HG02973 (cell line): Measurements from ENCODE around the gene PRKACB.
A peak's percentile ranks its signal among the peaks of the same experiment; 100 is the strongest.

Source experiments
- ATAC-seq: cut with Tn5 transposase; IDR thresholded peaks from one replicate; pipeline ENCODE4 v1.9.1; 2021; ENCODE audit warnings: moderate library complexity; ENCODE audit not compliant: unreplicated experiment

PRKACB gene

DNA sequence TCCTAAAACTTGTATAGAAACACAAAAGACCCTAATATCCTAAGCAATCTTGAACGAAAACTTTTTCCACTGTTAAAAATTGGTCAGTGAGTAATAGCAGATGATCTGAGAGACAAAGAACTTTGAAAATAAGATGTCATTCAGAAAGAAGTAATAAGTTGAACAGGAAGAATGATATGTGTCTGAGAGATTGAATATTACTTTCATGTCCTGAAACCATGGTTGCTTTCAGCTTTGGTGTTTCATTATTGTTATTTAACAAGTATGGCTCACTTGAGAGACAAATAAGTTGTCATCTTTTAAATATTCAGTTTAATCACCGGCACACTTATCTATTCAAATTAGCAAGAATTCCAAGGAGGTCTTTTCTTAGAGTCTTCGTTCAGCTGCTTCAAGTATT lies 11.4 kb downstream of the PRKACB start:
- peak; percentile 29 for ATAC-seq

DNA sequence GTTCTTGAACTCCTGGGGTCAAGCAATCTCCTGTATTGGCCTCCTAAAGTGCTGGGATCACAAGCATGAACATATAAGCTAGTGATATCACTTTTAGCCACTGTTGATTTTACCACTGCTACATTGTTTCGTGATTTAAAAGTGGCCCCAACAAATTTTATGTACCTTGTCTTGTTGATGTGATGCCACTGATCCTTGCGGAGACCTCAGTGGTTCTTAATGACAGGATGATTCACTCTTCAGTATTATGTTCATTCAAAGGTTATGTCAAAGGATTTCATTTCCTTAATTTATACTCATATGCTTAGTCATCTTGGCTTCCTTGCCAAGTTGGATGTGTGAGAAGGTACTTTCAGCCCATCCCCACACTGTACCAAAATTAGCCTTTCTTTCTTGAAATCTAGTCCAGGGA lies 12.1 kb downstream of the PRKACB start:
- no peak for ATAC-seq

DNA sequence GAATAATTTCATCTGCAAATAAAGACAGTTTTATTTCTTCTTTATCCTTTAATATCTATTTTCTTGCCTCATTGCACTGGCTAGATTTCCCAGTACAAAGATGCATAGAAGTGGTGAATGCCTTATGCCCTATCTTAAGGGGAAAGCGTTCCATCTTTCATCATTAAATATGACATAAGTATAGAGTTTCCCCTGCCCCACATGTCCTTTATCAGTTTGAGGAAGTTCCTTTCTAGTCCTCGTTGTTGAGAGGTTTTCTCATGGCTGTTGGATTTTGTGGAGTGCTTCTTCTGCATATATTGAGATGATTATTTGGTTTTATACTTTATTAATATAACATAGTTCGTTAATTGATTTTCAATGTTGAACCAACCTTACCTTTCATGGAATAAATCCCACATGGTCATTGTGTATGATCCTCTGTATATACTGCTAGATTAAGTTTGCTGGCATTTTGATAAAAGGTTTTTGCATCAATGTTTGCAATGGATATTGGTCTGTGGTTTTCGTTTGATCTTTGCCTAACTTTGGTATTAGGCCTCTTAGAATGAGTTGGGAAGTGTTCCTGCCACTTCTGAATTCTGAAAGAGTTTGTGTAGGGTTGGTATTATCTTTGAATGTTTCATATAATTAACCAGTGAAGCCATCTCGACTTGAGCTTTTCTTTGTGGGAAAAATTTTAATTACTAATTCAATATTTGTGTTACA lies 15.6 kb downstream of the PRKACB start:
- ATAC-seq, result no peak

DNA sequence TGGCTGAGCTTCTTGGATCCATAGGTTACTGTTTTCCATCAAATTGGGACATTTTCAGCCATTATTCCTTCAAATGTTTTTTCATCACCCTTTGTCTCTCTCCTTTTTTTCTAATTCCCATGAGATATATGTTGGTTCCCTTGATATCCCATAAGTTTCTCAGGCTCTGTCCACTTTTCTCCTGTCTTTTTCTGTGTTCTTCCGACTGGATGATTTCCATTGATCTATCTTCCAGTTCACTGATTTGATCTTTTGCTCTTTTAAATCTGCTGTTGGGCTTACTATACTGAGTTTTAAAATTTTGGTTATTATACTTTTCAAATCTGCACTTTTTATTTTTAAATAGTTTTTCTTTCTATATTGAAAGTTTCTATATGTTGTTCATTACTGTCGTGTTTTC lies 18.2 kb downstream of the PRKACB start:
- no peak for ATAC-seq

DNA sequence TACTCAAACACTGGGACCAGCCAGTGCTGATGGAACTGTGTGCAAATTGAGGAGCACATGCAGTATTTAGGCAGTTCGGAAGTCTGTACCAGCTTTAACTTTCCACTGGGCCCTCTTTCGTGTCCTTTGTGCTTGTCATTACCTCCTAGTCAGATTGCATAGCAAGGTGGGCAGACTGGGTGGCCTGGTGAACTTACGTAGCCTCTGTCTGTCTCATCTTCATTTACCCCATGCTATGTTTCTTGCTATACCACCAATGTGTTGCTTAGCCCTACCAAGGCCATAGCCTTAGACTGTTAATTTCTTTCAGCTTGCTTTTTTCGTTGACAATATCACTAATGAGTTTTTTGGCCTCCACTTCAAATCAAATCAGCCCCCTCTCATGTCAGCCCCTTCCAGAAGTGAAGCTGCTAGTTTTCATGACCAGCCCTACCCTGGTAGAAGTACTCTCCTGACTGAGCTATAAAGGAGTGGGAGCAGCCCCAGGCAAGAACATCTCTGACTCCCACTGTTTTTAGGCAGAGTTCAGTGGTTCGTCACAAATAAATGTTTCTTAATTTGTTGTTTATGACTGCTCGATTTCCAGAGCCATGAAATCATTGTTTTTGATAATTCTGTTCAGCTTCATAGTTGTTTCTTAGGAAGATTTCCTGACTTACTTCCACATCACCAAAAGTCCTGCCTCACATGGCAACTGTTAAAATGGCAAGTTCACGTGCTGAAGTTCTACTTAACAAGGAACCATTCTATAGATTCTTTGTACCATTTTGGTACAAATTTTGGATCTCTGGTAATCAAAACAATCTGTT lies 19.3 kb downstream of the PRKACB start:
- ATAC-seq, result no peak

DNA sequence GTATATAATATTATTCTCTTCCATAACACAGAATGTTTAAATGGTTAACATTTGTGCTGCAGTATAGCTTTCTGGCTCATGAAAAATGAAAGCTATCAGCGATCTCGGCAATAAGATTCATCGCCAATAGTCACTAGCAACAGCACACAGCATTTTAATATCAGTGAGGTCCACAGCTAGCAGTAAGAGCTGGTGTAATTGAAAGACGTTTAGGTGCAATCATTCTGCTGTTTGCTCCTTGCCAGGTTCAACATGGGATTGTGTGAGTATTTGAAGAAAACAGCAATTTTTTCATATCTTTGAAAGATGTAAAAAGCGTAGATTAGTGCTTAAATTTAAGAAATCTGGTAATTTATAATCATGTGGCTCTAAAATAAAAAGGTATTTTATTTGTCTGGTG lies 20.1 kb downstream of the PRKACB start:
- ATAC-seq, result no peak

DNA sequence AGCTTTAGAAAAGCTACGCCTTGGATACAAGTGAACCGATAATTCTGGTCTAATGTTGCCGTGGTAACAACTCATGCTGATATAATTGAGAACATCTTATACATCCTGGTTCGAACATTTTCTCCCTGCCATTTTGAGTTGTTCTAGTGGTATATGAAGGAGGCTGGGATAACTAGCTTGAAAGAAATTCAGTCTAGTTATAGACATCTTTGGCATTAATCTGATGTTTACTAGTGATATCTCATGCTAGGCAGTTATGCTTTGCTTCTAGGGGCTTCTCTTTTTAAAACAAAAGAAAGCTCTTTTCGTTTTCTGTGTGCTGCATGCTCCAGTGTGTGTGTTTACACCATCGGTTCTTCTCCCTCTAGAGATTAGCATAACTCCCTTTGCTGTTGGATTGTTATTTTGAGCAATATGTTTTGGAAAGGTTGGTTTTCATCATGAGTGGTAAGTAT lies 20.5 kb downstream of the PRKACB start:
- ATAC-seq, result no peak

DNA sequence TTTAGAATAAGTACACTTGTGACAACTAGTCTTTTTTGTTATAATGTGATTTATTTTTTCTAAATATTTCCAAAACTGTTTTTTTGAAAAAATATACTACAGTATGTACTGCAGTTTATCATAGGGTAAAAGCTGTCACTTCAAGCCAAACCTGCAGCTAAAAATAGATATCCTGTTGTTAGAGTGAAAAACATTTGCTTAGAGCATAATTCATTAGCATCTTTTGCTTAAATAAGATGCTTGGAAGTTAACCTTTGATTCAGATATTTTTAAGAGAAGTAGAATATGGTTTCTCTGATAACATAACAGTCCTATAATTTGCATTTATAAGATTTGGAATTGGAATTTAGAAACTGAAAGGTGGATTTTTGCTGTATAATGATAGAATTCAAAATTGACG lies 21.5 kb downstream of the PRKACB start:
- ATAC-seq, result no peak

DNA sequence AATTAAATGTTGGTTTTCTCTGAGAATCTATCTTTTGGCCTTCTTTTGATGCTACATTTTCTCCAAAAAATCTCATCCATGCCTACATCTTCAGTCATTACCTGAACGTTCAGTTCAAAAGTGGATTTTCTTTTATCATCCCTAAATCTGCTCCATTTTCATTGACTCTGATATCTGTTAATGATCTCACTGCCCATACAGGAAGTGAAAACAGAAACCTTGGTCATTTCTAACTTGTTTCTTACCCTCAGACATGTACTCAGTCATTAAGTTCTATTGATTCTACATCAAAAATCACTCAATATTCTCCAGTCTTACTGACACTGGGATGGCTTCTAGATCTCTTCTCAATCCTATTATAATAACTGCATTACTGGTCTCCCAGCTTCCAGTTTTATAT lies 22.7 kb downstream of the PRKACB start:
- ATAC-seq, result peak; percentile 97

DNA sequence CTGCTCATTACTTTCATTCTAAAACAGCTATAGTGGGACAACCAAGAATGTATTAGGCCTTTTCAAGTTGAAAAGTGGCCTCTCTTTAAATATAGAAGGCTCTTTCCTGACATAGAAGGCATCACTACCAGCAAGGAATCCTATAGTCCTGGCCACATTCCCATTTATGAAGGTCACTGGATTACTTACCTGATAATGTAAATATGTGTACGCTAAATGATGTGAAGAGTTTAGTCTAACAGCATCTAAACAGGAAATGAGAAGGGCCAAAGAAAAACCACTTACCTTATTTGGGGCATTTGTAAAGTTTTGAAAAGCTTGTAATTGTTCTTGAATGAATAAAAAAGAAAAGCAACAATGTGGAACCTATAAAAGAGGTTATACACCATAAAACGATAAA lies 24.7 kb downstream of the PRKACB start:
- ATAC-seq, result no peak

DNA sequence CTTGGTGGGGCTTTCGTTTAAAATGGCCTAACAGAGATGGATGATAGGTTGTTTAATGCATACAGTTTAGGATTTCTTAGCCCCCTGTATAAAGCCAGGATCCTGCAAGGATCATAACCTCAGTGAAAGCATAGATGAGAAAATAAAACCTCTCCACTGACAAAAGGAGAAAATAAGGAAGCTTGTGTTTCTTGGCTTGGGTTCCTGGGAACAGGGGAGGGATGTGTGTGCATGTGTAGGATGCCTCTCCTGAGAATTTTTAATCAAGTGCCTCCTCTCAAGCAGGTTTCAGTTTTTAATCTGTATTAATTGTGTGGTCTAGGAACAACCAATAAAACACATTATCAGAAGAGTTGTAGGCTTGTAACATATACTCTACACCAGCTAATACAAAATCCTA lies 26.1 kb downstream of the PRKACB start:
- no peak for ATAC-seq

DNA sequence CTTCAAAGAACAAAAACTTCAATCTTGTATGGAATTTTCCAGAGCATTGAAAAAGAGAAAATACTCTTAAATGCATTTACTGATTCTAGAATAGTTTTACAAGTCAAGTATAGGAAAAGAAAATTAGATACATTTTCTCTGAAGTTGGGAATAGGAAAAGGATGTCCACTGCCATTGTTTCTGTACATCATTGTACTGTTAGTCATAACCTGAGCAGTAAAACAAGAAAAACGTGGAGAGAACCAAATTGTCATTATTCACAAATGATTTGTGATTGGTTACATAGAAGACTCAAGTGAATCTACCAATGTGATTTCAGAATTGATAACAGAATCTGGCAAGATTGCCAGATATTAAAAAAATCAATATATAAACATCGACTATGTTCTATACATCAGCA lies 27.4 kb downstream of the PRKACB start:
- no peak for ATAC-seq

DNA sequence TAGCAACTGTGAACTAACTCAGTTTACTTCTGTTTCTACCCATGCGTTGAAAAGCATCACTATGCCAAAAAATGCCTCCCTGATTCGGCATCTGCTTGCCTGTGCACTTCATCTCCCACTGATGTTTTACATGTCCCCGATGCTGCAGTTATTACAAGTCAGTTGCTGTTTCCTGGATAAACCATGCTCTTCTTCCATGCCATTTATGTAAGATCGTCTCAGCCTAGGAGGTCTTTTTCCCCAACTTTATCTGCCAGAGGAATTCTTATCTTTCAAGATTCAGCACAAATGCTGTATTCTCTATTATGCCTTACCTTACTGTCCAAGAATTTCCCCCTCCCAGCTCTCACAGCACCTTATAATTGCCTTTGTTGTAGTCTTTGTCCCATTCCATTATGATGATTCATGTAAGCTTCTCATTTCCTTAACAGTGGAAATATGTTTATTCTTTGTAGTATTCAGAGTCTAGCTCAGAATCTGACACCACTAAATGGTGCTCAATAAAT lies 30.0 kb downstream of the PRKACB start:
- ATAC-seq, result no peak

DNA sequence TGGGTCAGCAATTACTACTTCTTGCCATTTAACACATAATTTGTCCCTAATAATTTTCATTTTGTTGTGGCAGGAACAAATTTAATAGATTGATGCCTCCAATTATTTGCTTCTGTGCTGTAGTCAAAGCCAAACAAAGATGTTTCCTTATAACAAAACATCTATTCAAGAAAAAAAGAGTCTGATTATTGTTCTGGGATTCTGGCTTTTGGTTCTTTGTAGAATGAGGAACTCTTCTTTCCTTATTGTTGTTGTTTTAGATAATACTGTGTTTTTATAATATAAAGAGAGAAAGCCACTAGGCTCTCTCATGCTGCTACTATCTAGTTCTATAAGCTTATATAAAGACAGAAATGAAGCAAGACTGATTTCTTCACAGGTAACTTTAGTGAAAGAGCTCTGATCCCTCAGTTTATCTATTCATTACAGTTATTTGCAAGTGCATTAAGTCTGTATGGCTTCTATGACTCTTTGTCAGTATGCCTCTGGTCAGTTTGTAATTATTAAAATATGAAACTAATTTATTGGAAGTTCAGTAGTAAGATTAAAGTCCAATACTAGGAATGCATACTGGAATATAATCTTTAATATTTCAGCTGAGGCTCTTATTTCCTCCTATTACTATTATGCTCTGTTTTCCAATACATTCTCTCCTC lies 37.4 kb downstream of the PRKACB start:
- ATAC-seq, result no peak

DNA sequence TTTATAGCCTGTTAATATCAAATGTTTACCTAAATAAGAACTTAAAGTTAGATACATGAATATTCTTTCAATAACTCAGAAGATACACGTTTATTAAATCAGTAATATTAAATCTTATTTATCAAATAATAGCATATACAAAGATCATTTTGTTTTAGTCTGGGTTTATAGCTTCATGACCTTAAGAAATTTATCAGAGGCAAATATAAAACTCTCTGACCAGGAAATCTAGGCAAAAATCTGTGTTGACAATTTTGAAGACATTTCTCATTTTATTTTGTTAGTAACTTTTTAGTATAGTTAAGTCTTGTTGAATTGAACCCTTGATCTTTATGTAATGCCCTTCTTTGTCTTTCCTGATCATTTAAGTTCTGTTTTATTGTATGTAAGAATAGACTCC lies 46.4 kb downstream of the PRKACB start:
- no peak for ATAC-seq

DNA sequence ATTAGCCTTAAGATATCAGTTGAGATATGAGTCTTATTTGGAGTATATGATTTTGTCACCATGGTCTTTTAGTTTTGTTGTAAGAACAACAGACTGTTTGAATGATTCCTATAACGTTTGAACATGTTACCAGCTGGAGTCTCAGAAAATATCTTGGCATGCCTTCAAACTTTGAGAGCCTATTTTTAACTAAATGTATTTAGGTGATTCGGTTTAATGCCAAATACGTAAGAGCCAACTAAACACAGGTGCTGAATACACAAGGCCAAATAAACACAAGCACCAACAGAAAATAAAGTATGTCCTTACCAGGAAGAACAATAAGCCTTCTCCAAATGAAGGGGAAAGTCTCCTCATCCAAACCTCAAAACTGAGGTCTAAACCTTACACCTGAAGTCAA lies 48.6 kb downstream of the PRKACB start:
- no peak for ATAC-seq

DNA sequence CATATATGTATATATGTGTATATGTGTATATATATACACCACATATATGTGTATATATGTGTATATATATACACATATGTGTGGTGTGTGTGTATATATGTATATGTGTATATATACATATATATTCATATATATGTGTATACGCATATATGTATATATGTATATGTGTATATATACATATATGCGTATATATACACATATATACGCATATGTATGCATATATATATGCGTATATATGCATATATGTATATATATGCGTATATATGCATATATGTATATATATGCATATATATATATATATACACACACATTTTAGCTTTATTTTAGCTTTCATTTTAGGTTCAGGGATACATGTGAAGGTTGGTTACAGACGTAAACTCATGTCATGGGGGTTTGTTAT lies 54.8 kb downstream of the PRKACB start:
- no peak for ATAC-seq

DNA sequence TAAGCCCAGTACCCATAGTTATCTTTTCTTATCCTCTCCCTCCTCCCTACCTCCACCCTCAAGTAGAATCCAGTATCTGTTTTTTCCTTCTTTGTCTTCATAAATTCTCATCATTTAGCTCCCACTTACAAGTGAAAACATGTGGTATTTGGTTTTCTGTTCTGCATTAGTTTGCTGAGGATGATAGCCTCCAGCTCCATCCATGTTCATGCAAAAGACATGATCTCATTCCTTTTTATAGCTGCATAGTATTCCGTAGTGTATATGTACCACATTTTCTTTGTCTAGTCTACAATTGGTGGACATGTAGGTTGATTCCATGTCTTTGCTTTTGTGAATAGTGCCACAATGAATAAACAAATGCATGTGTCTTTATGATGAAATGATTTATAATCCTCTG lies 55.2 kb downstream of the PRKACB start:
- ATAC-seq, result no peak

DNA sequence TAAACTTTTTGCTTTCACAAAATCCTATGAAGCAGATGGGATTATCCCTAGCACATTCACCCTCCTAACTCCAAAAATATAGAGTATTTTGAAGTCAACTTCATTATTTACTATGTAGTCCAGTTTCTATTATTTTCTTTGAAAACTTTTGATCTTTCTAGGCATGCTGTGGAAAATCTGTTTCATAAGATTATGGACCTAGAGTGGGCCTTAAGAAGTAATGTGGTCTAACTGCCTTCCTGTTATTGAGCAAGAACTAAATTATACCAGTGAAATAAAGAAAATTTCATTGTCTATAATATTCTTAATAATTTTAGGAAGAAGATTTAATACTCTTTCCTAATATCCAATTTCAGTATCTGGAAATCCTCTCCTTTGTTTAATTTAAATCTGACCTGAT lies 58.1 kb downstream of the PRKACB start:
- no peak for ATAC-seq

DNA sequence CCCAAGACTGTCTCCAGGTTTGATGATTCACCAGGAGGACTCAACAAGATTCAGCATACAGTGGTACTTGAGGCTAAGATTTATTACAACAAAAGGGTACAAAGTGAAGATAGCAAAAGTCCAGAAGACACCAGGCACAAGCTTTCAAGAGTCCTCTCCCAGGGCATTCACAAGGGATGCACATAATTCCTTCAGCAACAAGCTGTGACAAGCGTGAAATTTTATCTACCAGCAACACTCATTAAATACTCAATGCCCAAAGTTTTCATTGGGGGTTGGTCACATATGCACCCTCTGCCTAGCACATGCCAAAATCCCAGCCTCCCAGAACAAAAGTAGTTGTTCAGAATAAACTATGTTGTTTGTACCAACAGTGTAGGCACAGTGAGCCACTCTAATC lies 62.3 kb downstream of the PRKACB start:
- ATAC-seq, result no peak

DNA sequence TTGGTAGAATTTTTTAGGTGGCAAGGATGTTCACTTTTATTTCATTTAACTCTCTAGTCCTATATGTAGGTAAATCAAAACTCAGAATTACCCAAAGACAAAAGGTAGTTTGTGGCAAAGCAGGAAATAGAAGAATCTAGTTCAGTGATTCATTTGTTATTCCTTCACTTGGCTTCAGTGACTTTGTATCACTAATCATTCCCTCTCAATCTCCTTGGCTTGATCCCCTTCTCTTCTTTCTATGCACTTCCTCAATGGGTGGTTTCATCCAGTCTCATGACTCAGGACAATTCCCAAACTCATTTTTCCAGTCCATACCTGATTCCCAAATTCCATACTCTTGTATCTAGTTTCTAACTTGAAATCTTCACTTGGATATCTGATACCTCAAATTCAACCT lies 64.9 kb downstream of the PRKACB start:
- ATAC-seq, result no peak
